Panc1 (cell line): ENCODE results near the gene PATJ.

Source experiments
- CTCF ChIP-seq: fragments of 450-650 bp; IDR thresholded peaks from 2 replicates; pipeline ENCODE4 v1.5.1; 2017; ENCODE audit warnings: mild to moderate bottlenecking
- POLR2AphosphoS5 ChIP-seq: IDR thresholded peaks from 2 replicates; pipeline ENCODE4 v1.6.1; 2012; ENCODE audit warnings: mild to moderate bottlenecking, low read depth, low read length, moderate library complexity

- TF ChIP-seq POLR2AphosphoS5 = no peak
- TF ChIP-seq CTCF = no peak
These were observed 314.9 kb downstream of the PATJ start for GRCh38 chr1:62057230-62057629.
